NCI-H524 (cell line): ENCODE measurements around the gene ABAT.

Experiments
- DNase-seq, 2 experiments: peaks; one replicate each; lab custom pipeline; 2025; lab: John Stamatoyannopoulos, UW

The ABAT gene

GRCh38 chr16:8674413-8675022, at the start of gene ABAT:
TSS of gene ABAT (plus strand) at chr16:8674617. CDS start at chr16:8735740, 61,123 bp downstream.
- DNase-seq: peak; percentile 79 to 82

GRCh38 chr16:8625491-8626087, 48.8 kb upstream of the ABAT start:
- DNase-seq: no peak

DNA sequence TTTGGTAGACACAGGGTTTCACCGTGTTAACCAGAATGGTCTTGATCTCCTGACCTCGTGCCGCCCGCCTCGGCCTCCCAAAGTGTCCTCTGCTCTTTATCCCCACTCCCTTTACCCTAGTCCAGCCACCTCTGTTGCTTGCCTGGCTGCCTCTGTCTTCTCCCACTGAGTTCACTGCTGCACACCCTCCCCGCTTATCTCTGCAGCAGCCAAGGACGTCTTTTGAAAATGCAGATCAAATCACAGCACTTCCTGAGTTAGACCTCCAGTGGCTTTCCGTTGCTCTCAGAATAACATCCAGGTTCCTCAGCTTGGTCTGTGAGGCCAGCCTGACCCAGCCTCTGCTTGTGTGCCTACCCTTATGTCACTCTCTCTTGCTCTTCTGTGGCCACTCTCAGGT, 47.5 kb upstream of the ABAT start:
- DNase-seq: no peak

- no peak for DNase-seq
Measured at GRCh38 chr16:8627456-8627855, 47.0 kb upstream of the ABAT start.

DNA sequence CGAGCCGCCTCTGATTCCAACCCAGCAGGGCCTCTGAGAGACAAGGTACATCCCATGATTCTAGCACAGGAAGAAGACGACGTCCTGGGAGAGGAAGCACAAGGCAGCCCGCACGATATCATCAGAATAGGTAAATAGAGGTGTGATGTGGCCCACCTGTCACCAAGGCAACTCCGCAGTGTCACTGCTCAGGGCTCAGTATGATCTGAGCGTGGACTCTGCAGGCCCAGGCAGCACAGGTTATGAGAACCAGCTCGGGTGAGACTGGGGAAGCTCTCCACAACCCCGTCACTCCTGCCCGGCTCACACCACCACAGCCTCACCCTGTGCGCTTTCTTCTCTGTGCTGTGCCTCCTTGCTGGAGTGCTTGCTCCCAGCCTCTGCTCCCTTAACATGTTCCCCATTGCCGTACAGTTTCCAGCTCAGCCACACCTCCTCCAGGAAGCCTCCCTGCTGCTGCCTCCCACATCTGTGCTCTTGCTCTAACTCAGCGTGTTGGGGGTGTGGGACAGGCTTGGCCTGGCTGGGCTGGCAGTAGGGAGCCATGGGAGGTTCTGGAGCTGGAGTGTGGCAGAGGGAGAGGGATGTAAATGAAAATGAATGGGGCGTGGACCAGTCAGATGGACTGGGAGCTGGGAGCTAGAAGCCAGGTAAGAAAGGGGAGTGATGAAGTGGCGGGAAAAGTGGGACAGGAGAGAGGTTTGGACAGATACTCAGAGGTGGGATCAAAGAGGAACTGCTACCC, 45.3 kb upstream of the ABAT start:
- DNase-seq: no peak

DNA sequence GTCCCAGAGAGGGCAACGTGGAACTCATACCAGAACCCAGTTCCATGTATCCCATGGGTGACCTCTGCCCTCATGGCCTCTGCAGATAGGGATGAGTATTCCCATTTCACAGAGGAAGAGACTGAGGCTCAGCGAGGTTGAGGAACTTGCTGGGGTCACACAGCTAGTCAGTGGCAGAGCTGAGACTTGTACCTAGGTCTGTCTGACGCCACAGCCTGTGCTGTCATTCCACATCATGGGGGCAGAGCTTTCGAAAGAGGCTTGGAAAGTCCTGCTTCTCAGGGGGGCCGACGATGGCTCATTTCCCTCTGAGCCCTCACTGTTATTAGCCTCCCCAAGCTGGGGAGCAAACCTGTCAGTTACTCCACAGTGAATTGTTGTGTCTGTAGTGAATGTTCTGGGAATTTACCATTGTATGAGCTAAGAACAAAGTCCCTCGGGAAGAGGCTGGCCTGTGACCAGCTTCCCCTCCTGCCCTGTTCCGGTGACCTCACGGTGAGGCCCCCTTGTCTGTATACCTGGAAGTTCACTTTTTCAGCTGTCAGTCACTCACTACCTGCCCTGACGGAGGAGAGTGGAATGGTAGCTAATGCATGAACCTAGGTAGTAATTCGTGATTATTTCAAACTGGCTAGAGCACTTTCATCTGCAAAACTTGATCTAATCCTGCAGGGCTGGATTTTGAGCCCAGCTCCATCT, 44.0 kb upstream of the ABAT start:
- DNase-seq: no peak

DNA sequence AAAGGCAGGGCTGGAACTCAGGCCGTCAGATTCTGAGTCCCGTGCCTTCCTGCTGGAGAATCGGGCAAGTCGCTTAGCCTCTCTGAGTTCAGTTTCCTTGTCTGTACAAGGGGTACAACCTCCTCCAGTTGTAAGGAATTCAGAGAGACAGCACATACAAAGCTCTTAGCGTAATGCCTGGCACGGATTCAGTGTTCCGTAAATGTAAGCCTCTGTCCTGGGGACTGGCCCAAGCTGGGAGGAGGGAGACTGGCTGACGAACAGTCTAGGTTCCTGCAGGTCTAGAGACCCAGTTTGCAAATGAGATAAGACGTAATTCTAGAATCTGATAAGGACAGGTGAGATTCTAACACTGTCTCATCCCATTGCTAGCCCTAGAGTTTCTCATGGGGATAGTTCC, 43.0 kb upstream of the ABAT start:
- no peak for DNase-seq

- no peak for DNase-seq
Measured at GRCh38 chr16:8631818-8632465, 42.5 kb upstream of the ABAT start.

- no peak for DNase-seq
Measured at GRCh38 chr16:8632675-8633182, 41.7 kb upstream of the ABAT start.

DNA sequence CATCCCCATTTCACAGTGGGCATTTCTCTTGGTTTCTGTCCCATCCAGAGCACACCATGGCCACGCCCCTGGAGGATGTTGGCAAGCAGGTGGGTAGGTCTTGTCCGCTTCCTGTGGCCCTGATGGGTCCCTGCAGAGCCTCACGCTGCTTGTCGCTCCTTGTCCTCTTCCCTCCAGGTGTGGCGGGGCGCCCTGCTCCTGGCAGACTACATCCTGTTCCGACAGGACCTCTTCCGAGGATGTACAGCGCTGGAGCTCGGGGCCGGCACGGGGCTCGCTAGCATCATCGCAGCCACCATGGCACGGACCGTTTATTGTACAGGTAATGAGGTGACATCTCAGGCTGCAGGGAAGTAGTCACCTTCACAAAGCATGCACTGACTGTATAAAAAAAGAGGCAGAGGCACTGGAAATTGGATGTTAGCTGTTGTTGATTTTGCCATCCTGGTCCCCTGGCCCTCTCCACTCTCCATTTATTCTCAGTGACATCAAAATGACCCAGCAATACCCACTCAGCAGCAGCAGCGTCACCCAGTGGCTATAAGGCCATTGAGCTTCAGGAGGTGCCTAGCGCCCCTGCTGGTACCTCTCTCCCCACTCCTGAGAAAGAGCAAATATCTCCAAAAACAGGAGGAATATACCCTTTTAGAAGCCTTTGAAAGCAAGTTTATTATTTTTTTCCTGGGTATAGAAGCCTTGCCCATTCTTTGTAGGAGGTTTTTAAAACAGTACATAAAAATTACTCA, 39.3 kb upstream of the ABAT start:
- DNase-seq: no peak

GRCh38 chr16:8639694-8640093, 34.7 kb upstream of the ABAT start:
- no peak for DNase-seq

- DNase-seq: no peak
Measured at GRCh38 chr16:8641671-8642070, 32.7 kb upstream of the ABAT start.

GRCh38 chr16:8642146-8642545, 32.3 kb upstream of the ABAT start:
- no peak for DNase-seq

GRCh38 chr16:8644211-8645140, 29.9 kb upstream of the ABAT start:
- no peak for DNase-seq

DNA sequence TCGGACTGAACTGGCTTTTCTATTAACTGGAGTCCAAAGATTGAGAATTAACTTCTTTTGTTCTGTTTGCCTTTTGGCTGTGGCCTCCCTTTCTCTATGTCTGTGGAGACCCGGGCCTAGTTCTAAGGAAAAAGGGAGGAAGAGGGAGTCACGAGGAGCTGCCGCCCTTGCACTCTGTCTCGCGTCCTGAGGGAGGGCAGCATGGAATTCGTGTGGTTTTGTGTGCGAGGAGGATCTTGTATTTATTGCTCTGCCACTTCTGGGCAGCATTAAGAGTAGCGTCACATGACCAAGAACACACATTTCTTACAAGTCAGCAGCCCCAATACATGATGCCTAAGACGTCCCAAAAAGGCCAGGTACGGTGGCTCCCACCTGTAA, 29.3 kb upstream of the ABAT start:
- no peak for DNase-seq

GRCh38 chr16:8645831-8646230, 28.6 kb upstream of the ABAT start:
- no peak for DNase-seq

DNA sequence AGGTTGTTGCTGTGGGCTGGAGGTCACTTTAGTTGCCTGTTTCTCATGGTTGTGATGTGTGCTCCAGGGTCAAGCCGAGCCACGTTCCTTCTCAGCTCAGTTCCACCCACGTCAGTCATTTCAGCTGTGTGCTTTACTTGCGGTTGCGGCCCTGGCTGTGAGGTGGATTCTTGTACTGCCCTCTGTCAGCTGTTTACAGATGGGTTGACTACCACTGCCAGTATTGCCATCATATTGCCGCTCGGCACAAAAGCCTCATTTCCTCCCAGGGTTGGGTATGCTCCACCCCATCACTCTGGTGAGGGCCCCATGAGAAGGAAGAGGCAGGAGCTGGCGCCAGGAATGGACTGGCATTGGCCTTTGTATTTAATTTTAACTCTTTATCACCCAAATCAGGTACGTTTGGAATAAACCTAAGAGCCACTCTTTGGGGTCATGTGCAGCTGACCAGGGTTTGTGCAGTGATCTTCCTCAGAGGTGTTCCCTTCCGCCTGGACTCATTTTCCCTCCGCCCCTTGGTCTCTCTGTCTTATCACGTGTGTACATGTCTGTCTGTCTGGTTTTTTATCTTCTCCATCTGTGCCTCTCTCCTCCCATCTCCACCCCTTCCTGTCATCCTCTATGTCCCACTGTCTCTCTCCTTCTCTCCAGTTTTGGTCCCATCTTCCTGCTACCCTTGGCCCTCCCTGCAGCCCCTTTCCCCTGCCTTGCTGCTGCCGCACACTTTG, 27.9 kb upstream of the ABAT start:
- no peak for DNase-seq

DNA sequence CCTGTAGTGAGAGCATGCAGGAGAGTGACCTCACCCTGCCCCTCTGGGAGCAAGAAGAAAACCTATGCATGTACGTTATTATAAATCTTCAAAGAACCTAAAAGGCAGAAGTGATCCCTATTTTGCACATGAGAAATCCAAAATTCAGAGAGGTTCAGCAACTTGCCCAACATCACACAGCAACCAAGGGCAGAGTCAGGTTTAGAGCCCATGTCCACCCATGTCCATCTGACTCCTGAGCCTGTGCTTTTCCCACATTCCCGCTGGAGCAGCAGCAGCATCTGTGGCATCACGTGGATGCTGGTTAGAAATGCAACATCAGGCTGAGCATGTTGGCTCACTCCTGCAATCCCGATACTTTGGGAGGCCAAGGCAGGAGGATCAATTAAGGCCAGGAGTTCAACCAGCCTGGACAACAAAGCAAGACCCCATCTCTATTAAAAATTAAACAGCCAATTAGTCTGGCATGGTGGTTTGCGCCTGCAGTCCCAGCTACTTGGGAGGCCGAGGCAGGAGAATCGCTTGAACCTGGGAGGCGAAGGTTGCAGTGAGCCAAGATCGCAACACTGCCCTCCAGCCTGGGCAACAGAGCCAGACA, 26.6 kb upstream of the ABAT start:
- no peak for DNase-seq

GRCh38 chr16:8648877-8649276, 25.5 kb upstream of the ABAT start:
- DNase-seq: no peak
